ENCODE data around the gene MRPS35.

MRPS35 gene

DNA sequence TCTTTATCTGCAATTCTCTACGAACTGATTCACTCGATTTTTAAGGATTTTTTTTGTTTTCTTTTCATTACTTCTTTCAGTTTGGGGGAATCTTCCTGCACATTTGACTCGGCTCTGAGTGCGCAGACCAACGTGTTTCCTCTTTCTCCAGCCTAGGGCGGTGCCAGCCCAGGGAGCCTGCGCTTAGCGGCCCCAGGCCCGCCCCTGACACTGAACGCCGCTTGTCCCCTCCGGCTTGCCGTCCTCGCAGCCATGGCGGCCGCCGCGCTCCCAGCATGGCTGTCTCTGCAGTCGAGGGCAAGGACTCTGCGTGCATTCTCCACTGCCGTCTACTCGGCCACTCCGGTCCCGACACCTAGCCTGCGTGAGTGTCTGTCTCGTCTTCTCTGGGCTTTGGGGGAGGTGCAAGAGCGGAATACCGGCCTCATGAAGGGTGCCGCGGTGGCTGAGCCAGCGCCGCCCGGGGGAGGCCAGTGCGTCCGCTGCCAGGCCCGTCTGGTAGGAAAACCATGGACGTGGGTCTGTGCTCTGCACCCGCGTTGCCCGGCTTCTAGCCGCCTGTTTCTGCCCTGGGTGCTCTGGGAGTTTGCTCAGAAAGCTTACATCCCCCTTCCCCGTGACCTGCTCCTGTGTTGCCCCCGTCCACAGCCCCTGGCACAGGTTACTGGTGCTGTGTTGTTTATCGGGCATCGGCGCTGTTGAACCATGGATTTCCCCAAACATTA is at the start of gene MRPS35:
Gene MRPS35 (plus strand): TSS at position 241 of the 725 bp plus-strand sequence. CDS start 12 bp downstream, at position 253.
- DNase-seq, result peak; percentile 88

DNA sequence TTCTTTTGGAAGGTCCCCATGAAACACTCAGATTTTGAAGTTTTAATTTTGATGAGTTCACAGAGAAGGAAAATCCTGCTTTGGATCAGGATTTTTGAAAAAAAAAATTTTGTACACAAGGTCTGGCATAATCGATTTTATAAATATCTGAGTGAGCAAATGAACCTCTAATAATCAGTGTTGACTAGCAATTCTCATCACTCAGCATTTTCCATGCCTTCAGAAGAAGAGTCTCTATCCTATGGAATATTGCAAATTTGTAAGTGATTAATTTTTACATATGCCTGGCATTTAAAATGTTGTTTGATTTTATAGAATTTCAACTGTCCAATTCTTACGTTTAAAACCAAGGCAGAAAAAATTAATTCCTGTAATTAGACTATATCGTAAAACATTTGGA is 44.9 kb upstream of the MRPS35 start:
- no peak for DNase-seq

DNA sequence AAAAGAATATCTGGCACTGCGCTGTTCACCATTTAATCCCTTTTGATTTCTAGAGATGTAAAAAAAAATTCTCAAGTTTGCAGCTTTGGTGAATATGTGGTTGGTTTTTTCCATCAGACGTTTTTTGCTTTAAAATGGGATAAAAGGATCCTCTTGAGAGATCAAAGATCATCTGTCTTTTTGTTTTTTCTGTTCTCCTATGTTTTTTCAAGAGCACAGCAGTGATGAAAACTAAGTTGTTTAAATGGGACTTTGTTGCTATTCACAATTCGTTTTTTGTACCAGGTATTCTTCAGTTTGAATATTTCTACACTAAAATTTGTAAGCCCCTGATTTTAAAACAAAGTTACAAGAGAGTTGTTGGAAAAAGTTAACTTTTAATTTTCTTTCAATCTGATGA is 44.1 kb upstream of the MRPS35 start:
- no peak for DNase-seq

DNA sequence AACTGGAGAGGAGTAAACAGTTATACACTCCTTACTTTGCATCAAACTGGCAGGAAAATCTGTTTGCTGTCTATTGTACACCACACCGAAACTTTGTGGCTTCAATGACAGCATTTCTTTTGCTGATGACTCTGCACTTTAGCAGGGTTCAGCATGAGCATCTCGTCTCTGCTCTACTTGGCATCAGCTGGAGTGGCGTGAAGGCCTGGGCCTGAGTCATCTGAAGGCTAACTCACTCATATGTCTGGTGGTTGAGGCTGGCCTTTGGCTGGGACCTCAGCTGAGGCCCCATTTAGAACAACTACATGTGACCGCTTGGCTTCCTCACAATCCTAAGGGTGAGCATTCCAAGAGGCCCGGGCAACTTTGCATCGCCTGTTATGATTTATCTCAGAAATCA is 43.1 kb upstream of the MRPS35 start:
- DNase-seq, result no peak

DNA sequence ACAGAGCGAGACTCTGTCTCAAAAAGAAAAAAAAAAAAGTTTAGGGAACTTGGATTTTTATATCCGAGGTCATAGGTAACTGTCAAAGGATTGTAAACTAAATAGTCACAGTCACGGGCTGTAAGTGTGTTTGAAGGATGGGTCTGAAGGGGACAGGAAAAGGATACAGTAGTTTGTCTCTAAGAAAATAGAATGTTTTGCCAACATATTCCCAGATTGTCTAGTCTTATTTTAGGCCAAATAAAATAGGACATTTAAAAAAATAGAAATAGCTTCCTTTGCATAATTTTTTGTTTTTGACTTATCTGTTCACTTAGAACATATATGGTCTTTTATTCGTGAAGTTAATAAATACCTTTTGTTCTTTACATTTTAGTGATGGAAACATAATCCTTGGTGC is 38.6 kb upstream of the MRPS35 start:
- DNase-seq, result no peak

DNA sequence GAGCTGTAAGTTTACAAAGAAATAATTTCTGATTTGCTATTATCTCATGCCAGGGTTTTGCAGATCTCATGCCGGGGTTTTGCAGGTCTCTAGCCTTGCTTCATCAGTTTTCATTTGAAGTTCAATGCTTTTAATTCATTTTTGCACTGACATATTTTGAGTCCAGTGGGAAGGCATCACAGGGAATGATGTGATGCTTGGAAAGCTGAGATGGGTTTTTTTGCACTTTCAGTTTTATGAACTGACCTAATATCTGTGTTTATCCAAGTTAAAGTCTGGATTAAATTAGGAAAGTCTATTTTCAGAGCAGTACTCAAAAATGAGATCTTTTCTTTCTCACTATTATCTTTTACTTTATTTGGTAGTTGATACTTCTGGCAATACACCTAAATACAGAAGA is 38.0 kb upstream of the MRPS35 start:
- DNase-seq, result no peak

DNA sequence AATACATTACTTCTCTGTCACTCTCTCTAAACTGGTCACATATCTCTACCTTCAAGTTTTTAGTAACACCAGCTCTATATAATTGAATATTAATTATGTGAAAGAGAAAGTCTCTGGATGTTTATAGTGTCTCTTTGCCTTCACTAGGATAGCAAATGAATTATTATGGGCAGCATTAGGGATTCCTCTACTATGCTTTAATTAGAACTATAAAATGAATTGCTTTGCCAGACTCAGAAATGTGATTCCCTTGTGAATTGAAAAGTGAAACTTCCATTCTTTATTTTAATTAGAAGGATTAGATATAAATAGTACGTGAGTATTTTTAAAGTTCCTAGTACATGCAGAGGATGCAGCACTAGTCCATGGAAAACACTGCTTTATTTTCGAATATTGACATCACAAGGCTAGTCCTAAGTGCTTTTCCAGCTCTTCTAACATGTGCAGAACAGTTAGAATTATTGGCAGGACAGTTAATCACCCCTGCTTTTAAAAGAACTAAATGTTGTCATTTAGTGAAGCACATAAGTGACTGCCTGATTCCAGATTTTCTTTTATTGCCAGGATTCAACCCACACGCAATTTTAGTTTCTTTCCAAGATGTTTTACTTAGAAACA is 37.4 kb upstream of the MRPS35 start:
- no peak for DNase-seq

DNA sequence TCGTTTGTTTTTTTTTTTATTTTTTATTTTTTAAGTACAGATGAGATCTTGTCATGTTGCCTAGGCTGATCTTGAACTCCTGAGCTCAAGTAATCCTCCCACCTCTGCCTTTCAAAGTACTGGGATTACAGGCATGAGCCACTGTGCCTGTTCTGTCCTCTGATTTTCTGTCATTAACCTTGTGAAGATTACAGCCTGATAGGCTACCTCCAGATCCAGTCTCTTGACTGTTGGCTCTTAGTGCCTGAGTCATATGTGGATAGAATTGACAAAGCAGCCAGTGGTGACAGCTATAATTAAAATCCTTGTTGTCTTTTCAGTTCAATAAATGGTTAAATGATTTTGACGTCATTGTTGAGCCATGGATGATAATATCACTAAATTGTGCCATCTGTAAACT is 35.6 kb upstream of the MRPS35 start:
- no peak for DNase-seq

DNA sequence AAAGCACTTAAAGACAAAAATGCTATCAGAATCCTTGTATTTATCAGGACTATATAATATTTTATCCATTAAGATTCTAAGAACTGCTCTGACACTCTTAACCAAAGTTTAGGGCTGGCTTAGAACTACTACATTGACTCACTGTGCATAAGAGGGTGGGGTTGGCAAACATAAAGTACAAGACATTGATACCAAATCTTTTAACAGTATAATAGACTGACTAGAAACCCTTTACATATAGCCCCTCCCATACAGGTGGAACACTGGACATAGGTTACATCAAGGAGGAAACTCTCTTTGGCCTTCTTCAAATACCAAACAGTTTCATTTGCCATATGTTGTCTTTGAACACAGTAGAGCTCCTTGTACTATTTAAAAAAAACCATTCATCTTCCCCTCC is 30.0 kb upstream of the MRPS35 start:
- DNase-seq, result no peak

DNA sequence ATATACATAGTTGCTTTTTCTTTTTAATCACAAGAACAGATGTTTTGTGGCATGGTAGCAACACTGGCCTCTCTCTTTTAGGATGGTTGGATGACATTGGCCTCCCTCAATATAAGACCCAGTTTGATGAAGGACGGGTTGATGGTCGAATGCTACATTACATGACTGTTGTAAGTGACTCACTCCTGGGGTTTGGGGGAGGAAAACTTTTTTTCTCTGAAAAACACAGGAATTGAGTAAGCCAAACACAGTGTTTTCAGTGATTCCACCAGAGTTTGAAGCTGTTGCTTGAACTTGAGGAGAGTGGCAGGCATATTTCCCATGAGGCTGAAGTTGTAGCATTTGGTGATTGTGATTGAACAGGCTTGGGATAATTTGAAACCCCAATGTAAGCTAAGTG is 28.1 kb upstream of the MRPS35 start:
- no peak for DNase-seq

DNA sequence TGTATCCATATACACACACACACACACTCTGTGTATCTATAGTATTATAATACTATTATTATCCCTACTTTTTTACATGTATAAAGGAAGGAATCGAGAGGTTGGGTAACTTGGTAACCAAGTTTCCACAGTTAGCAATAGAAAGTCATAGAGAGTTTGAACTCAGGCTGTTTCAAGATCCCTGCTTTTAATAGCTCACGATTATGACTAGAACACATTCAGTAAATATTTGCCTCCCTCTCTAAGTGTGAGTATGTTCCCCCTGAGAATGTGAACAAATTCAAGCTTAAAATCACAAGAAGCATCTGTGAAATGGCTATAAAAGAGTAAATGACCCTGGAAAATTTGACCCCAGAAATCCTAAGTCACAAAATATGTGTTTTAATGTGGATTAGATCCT is 25.4 kb upstream of the MRPS35 start:
- DNase-seq, result no peak

DNA sequence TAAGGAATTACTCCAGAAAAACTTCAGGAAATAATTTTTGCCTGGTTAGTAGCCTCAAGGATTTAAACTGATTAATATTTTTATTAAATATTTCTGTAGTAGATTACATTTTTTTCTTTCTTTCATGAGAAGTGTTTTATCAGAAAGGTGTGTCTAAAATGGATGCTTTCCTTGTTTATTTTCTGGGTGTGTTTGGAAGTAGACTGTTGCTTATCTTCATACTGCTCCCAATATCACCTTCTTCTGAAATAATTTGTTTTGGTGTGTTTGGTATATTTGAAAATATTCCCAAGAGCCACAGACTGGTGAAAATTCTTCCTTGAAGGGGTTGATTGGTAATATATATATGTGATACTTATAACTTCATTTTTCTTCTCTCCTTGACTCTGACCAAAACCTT is 24.5 kb upstream of the MRPS35 start:
- DNase-seq, result no peak

DNA sequence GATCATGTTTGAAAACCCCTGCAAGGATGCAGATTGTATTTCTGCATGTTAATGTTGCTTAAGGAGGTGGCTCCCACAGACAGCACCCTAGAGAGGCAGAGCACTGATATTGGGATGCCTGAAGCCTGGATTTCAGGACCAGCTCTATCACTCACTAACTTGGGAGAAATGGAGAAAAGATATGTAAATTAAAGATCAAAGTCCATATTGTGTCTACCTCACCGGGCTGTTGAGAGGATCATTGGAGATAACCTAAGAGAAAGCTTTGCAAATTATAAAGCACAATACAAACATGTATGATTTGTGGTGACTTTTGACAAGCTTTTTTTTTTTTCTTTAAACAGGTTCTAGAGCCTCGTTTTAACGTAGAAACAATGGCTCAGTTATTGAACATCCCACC is 22.0 kb upstream of the MRPS35 start:
- no peak for DNase-seq

DNA sequence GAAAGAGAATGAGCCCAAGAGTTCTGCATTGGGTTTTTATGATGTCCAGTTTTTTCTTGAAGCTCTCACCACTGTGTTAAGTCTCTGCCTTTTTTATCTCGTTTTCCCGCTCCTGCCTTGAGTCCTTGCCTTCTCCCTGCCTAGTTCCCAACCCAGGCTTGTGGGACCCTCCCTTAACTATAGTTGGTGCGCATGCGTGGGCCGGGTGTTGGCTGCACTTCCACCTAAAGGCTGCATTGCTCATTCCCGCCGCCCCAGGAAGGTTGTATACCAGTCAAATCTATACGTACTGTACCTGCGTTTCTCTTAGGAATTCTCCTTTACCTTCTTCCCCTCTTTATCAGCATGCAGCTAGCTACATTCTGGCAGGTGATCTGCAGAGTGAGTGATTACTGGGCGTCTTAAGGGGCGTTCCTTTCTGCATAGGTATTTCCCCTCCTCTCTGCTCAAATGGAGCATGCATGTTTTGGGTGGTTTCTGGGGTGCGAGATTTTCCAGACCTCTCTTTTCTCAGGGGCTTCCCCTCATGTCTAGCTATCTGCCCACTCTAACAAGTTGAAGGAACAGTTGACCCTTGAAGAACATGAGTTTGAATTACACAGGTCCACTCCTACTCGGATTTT is 21.0 kb upstream of the MRPS35 start:
- DNase-seq, result no peak

DNA sequence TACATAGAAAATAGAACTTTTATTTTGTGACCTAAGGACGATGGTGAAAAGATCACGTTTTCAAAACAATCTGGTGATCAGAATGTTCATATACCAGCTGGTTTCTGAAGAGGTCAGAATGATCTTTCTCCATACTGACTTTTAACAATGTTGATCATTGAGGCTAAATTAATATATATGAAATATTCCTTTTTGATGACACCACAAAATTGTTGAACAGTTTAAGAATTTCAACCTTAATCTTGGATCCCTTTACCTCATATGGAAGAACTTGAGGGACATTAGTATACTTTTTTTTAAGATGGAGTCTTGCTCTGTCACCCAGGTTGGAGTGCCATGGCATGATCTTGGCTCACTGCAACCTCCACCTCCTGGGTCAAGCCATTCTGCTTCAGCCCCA is 17.2 kb upstream of the MRPS35 start:
- DNase-seq, result no peak

DNA sequence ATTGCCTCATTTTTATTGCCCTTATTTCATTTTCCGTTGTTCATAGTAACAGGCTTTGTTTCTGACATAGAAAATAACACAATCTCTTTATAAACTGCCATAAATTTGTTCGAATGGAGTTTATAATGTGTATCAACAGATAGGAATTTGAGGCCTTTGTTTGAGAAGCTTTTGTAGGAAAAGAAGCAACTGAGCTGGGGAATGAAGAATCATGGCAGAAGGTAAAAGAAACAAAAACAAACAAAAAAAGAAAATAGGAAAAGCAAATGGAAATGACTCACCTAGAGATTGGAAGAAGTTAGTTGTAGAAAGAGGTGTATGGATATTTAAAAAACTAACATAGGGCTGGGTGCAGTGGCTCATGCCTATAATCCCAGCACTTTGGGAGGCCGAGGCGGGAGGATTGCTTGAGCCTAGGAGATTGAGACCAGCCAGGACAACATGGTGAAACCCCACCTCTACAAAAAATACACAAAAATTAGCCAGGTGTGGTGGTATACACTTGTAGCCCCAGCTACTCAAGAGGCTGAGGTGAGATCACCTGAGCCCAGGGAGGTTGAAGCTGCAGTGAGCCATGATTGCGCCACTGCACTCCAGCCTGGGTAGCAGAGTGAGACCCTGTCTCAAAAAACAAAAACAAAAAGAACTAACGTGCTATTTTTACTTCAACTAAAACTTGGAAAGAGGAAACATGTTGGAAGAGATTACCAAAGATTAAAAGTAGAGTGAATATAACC is 14.9 kb upstream of the MRPS35 start:
- no peak for DNase-seq

DNA sequence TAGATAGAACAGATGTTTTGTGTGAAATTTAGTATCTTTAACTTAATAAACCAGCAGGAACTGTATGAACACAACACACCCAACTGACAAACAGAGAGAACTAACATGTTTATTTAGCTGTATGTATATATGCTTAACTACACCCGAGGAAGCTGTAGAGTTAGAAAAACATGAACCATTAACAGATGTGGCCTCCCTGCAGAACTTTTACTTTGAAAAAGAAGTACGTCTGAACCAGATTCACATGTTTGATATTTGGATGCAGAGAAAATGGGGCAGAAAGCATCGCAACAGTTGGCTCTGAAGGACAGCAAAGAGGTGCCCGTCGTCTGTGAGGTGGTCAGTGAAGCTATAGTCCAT is 14.4 kb upstream of the MRPS35 start, which contains the start of gene REP15:
Gene REP15 (plus strand): TSS at position 155 of the 360 bp plus-strand sequence. CDS start 116 bp downstream, at position 271.
- no peak for DNase-seq

DNA sequence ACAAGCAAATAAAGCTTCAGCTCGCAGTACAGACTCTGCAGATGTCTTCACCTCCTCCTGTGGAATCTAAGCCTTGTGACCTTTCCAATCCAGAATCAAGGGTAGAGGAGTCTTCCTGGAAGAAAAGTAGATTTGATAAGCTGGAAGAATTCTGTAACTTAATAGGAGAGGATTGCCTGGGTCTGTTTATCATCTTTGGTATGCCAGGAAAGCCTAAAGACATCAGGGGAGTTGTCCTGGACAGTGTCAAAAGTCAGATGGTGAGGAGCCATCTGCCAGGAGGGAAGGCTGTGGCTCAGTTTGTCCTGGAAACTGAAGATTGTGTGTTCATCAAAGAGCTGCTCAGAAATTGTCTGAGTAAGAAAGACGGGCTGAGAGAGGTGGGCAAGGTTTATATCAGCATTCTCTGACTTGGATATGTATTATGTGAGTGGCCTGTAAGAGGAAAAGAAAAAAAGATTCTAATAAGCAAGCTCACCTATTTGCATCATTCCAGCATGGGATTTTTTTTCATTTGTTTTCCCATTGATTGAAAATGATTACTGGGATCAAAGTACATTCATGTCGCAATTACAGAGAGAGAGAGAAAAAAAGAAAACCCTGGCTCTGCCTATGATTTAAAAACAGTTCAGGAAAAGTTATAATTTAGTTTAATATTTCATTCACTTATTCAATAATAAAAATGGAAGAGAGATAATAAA is 13.6 kb upstream of the MRPS35 start:
- DNase-seq, result no peak

DNA sequence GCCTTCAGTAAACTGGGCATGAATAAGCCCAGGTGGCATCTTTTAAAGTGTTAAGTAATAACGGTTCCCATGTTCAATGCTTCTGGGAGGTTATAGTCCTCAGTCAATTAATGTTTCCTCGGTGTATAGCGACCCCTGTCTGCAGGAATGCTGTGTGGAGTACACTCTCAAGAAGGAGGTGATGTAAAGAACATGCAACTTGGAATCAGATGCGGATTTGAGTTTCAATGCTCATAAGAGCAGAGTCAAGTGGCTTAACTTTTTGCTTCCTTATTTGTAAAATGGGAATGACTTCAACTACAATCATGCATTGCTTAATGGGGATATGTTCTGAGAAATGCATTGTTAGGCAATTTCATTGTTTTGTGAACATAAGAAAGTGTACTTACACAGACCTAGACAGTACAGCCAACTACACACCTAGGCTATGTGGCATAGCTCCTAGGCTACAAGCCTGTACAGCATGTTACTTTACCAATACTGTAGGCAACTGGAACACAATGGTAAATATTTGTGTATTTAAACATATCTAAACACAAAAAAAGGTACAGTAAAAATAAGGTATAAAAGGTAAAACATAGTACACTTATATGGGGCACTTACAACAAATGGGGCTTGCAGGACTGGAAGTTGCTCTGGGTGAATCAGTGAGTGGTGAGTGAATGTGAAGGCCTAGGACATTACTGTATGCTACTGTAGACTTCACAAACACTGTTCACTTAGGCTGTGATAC is 6.7 kb upstream of the MRPS35 start:
- peak; percentile 37 for DNase-seq

DNA sequence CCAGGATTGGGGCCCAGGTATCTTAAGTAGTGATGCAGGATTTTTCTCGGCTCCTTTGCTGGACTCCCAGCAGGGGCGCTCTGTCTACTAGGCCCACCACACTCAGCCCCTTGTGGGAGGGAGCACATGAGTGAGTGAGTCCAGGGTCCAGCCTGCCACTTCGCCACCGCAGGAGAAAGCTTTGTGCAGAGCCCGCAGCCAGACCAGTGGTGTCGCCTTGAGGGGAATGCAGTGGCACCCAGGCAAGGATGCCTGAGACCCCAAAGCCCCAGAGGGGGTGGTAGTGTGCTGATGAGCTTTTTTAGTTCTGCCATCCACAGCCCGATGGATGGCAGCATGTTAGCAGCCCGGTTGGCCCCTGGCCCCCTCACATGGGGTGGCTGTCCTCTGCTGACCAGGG is 5.4 kb upstream of the MRPS35 start:
- no peak for DNase-seq

DNA sequence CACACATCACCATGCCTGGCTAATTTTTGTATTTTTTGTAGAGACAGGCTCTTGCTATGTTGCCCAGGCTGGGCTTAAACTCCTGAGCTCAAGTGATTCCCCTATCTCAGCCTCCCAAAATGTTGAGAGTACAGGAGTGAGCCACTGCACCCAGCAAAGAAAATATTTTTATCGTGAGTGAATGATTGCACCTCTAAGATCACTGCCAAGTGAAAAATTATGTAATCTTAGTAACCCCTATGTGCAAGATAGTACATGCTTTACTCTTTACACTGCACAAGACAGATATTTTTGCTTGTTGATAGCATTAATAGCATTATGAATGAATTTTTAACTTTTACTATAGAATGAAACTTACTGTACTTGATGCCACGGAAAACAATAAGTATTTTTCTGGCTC is 3.4 kb upstream of the MRPS35 start:
- DNase-seq, result no peak

DNA sequence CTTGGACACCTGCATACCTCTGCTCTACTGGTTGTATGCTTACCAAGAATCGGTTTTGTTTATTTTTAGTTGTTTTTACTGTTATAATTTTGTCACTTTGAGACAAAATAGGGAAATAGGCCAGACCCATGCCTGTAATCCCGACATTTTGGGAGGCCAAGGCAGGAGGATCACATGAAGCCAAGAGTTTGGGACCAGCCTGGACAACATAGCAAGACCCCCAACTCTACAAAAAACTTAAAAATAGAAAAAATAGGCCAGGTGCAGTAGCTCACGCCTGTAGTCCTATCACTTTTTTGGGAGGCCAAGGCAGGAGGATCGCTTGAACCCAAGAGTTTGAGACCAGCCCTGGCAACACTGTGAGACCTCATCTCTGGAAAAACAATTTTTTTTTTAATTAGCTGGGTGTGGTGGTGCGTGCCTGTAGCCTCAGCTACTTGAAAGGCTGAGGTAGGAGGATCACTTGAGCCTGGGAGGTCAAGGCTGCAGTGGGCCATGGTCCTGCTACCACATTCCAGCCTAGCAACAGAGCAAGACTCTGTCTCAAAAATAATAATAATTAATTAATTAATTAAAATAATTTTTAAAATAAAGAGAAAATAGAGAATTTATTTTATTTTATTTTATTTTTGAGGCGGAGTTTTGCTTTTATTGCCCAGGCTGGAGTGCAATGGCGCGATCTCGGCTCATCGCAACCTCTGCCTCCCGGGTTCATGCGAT is 1.3 kb upstream of the MRPS35 start:
- no peak for DNase-seq
